ENCODE results near the gene CRNN.

DNA sequence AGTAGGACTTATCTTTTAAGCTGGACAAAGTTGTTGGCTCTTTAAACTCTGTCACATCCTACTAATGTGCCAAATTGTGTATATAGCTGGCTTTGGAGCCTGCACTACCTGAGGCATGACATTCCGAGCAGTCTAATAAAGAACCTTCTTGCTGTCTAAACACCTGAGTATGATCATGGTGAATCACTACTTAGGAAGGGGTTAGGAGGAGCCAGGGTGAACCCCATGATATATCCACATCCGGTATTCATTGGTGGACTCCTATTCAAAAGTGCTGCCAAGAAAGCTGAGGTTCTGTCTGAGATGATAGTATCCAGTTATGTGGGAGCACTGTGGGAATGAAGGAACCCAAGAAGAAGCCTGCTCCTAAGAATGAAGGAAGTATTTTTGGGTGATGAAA lies 27.1 kb downstream of the CRNN start:
- TF ChIP-seq ATF3 (CRISPR knock-in tag; conservative IDR thresholded peaks at IDR 0.05) (no peak), TEAD4 (CRISPR knock-in tag; IDR thresholded peaks at IDR 0.05) (no peak), CTCF (IDR thresholded peaks at IDR 0.05) (no peak), ZNF232 (CRISPR knock-in tag; IDR thresholded peaks at IDR 0.05) (no peak), ATF1 (CRISPR knock-in tag; IDR thresholded peaks at IDR 0.05) (no peak), AFF4 (CRISPR knock-in tag; IDR thresholded peaks at IDR 0.05; ENCODE audit: borderline replicate concordance) (no peak), USF2 (CRISPR knock-in tag; IDR thresholded peaks at IDR 0.05) (no peak), CREB1 (CRISPR knock-in tag; IDR thresholded peaks at IDR 0.05) (no peak), ZNF281 (CRISPR knock-in tag; IDR thresholded peaks at IDR 0.05) (no peak), ZNF416 (CRISPR knock-in tag; IDR thresholded peaks at IDR 0.05) (no peak), SP1 (CRISPR knock-in tag; conservative IDR thresholded peaks at IDR 0.05) (no peak)
- TF ChIP-seq, protein P1, sequence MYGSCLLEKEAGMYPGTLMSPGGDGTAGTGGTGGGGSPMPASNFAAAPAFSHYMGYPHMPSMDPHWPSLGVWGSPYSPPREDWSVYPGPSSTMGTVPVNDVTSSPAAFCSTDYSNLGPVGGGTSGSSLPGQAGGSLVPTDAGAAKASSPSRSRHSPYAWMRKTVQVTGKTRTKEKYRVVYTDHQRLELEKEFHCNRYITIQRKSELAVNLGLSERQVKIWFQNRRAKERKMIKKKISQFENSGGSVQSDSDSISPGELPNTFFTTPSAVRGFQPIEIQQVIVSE (CRISPR knock-in tag; IDR thresholded peaks at IDR 0.05; ENCODE audit: borderline replicate concordance) = no peak
- TF ChIP-seq, protein P2, sequence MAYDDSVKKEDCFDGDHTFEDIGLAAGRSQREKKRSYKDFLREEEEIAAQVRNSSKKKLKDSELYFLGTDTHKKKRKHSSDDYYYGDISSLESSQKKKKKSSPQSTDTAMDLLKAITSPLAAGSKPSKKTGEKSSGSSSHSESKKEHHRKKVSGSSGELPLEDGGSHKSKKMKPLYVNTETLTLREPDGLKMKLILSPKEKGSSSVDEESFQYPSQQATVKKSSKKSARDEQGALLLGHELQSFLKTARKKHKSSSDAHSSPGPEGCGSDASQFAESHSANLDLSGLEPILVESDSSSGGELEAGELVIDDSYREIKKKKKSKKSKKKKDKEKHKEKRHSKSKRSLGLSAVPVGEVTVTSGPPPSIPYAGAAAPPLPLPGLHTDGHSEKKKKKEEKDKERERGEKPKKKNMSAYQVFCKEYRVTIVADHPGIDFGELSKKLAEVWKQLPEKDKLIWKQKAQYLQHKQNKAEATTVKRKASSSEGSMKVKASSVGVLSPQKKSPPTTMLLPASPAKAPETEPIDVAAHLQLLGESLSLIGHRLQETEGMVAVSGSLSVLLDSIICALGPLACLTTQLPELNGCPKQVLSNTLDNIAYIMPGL (CRISPR knock-in tag; IDR thresholded peaks at IDR 0.05) = no peak
